ENCODE results near the gene INPP5A. TPM values are rescaled to one million over a fixed set of nuclear protein-coding genes. Genes with fewer than 3 reads are reported as not detected.

Gene INPP5A
- total RNA-seq, 1 experiment from 2014 or later = 22.6 TPM

DNA sequence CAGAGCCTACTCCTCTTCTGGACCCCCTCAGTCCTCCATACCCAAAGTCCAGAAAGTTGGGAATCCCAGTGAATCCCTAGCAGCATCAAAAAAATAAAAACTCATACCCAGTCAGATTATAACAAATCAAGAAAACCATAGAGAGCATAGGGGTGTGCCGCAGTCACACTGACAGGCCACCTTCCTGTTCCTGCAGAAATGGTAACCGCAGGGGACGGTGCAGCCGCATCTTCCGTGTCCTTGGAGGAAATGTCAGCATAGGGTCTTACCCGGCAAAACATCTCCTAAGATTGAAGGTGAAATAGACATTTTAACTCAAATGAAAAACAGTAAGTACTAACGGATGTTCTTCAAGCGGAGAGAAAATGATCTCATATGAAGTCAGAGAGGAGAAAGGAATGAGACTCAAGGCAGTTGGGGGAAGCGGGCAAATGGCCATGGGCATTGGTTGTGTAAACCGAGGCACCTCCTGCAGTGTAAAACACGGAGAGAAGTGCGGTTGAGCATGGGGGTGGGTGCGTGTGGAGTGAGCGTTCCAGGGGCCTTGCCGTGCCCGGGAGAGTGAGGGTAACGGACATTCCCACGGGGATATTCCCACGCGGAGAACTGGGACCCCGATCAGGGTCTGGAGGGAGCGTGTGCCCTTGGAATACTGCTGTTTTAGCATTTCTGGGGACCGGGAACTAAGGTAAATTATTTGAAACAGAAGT, 137.6 kb downstream of the INPP5A start:
- no peaks in the 10 kb centered on the region; the same call in 1 of the 2 replicates for H4K20me1 ChIP-seq (ENCODE audit: low read length)
- no peak overlapping the region for H3K27ac ChIP-seq (ENCODE audit: low read length)
- no peaks in the 10 kb centered on the region for H3K9me2 ChIP-seq (replicated peaks; ENCODE audit: low read length)
- H2AFZ ChIP-seq (ENCODE audit: low read length) = no peak overlapping the region
- H3F3A ChIP-seq (ENCODE audit: low read length, unreplicated experiment) = no peaks in the 10 kb centered on the region
- no peaks in the 10 kb centered on the region for H3K4me1 ChIP-seq (ENCODE audit: insufficient read depth, low read length)
- H3K36me3 ChIP-seq (ENCODE audit: low read depth, low read length) = 0 out of 2 replicates have a peak, but pooled peaks cover 6% of the 10 kb centered on the region
- H3K79me2 ChIP-seq (ENCODE audit: low read length) = peaks cover 95% of the 10 kb centered on the region
- BruUV-seq (replicated peaks) = no TSS peak
- H3K9ac ChIP-seq (ENCODE audit: low read length) = no peak overlapping the region
- ChIA-PET CTCF (no interaction called here), POLR2A (ENCODE audit: unreplicated experiment) (no interaction called here)
- intact Hi-C loops (cut with micrococcal nuclease) = no loop called here
- TF ChIP-seq EZH2 (IDR thresholded peaks at IDR 0.05; ENCODE audit: low read length, unreplicated experiment) (no peak), EZH2phosphoT487 (IDR thresholded peaks at IDR 0.05; ENCODE audit: borderline replicate concordance, low read length) (no peak), CTCF (conservative IDR thresholded peaks at IDR 0.05; ENCODE audit: low read depth, low read length) (no peak)
- no peak for ATAC-seq
- no peaks in the 10 kb centered on the region for H3K9me3 ChIP-seq (ENCODE audit: low read length)
- H3K4me2 ChIP-seq (ENCODE audit: low read length) = no peak overlapping the region
- DNase-seq = no peak
- no peak overlapping the region for H3K4me3 ChIP-seq (ENCODE audit: low read length)
- H3K27me3 ChIP-seq (ENCODE audit: low read length) = no peaks in the 10 kb centered on the region

DNA sequence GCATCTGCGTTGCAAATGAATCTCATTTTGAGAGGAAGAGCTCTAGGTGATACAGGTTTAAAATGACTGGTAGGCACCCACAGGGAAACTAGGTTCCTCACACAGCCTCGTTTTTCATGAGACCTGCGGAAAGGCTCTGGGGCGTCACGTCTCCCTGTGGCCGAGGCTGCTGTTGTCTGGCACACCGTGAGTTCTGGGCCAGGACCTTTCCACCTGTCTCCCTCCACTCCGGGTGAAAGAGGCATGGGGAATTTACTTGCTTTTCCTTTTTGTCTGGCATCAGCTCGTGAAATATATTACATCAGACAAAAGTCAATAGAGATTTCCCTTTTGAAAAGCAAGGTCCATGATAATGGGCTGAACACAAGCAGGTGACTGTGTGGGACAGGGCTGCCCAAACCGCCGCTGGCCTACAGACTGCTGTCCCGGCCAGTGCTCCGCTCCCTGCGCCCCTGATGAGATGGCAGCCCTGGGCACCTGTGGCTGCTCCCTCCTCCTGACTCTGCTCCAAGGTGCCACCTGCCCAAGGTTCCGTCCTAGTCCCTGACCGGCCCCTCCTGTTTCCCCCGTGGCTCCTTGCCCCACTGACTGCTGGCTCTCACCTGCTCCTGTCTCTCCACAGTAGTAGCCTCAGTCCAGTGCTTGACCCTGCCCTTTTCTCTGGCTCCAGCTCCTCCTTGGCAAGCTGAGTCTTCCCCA, 138.8 kb downstream of the INPP5A start:
- ChIA-PET POLR2A (ENCODE audit: unreplicated experiment) (no interaction called here), CTCF (no interaction called here)
- no TSS peak for BruUV-seq (replicated peaks)
- no peaks in the 10 kb centered on the region for H3K4me1 ChIP-seq (ENCODE audit: insufficient read depth, low read length)
- H3K4me3 ChIP-seq (ENCODE audit: low read length) = no peak overlapping the region
- H4K20me1 ChIP-seq (ENCODE audit: low read length) = no peaks in the 10 kb centered on the region; the same call in 1 of the 2 replicates
- no peak overlapping the region for H3K4me2 ChIP-seq (ENCODE audit: low read length)
- H3K36me3 ChIP-seq (ENCODE audit: low read depth, low read length) = 0 out of 2 replicates have a peak, but pooled peaks cover 6% of the 10 kb centered on the region
- no peaks in the 10 kb centered on the region for H3K27me3 ChIP-seq (ENCODE audit: low read length)
- H3K9ac ChIP-seq (ENCODE audit: low read length) = no peak overlapping the region
- no peak for TF ChIP-seq CTCF (conservative IDR thresholded peaks at IDR 0.05; ENCODE audit: low read depth, low read length)
- no peak for TF ChIP-seq EZH2 (IDR thresholded peaks at IDR 0.05; ENCODE audit: low read length, unreplicated experiment)
- DNase-seq (no peak), ATAC-seq (peak; percentile 27; the same call in 1 of the 2 replicates)
- no peaks in the 10 kb centered on the region for H3K9me3 ChIP-seq (ENCODE audit: low read length)
- peaks cover 86% of the 10 kb centered on the region for H3K79me2 ChIP-seq (ENCODE audit: low read length)
- H2AFZ ChIP-seq (ENCODE audit: low read length) = no peak overlapping the region
- H3F3A ChIP-seq (ENCODE audit: low read length, unreplicated experiment) = no peaks in the 10 kb centered on the region
- intact Hi-C loops (cut with micrococcal nuclease) = no loop called here
- H3K27ac ChIP-seq (ENCODE audit: low read length) = no peak overlapping the region
- H3K9me2 ChIP-seq (replicated peaks; ENCODE audit: low read length) = no peaks in the 10 kb centered on the region

GRCh38 chr10:132677096-132677472, 139.5 kb downstream of the INPP5A start:
- Histone ChIP-seq H3K9me2 (replicated peaks; ENCODE audit: low read length) (no peaks in the 10 kb centered on the region), H4K20me1 (ENCODE audit: low read length) (no peaks in the 10 kb centered on the region; the same call in 1 of the 2 replicates), H3K27me3 (ENCODE audit: low read length) (no peaks in the 10 kb centered on the region), H3K4me2 (ENCODE audit: low read length) (no peak overlapping the region), H3K79me2 (ENCODE audit: low read length) (peaks cover 85% of the 10 kb centered on the region), H3K27ac (ENCODE audit: low read length) (no peak overlapping the region), H3F3A (ENCODE audit: low read length, unreplicated experiment) (no peaks in the 10 kb centered on the region), H3K9me3 (ENCODE audit: low read length) (no peaks in the 10 kb centered on the region), H3K4me1 (ENCODE audit: insufficient read depth, low read length) (no peaks in the 10 kb centered on the region), H2AFZ (ENCODE audit: low read length) (no peak overlapping the region), H3K36me3 (ENCODE audit: low read depth, low read length) (0 out of 2 replicates have a peak, but pooled peaks cover 6% of the 10 kb centered on the region), H3K9ac (ENCODE audit: low read length) (no peak overlapping the region), H3K4me3 (ENCODE audit: low read length) (no peak overlapping the region)
- no peak for DNase-seq
- ChIA-PET CTCF (interaction anchor here (0.6 kb wide), 1 partner anchor 228 kb away, joined by 7 read pairs; no protein-coding TSS in a partner anchor), POLR2A (ENCODE audit: unreplicated experiment) (no interaction called here)
- intact Hi-C loops (cut with micrococcal nuclease) = no loop called here
- BruUV-seq (replicated peaks) = no TSS peak
- no peak for ATAC-seq
- TF ChIP-seq EZH2phosphoT487 (IDR thresholded peaks at IDR 0.05; ENCODE audit: borderline replicate concordance, low read length) = no peak
- no peak for TF ChIP-seq EZH2 (IDR thresholded peaks at IDR 0.05; ENCODE audit: low read length, unreplicated experiment)
- no peak for TF ChIP-seq CTCF (conservative IDR thresholded peaks at IDR 0.05; ENCODE audit: low read depth, low read length)

All from PC-3 (cell line).